HG03045 (cell line): Measurements from ENCODE around the gene FBXL20.
"Not testable (repeated sequence)": the region's sequence is repeated elsewhere in the genome, so short reads cannot be mapped to it uniquely, and the experiment has no call there.

Source experiments
- ATAC-seq: cut with Tn5 transposase; IDR thresholded peaks from one replicate; pipeline ENCODE4 v1.9.1; 2021; ENCODE audit warnings: mild to moderate bottlenecking, moderate library complexity; ENCODE audit not compliant: unreplicated experiment

FBXL20 gene

GRCh38 chr17:39391448-39391847 is 10.0 kb downstream of the FBXL20 start:
- ATAC-seq = no peak

- no peak for ATAC-seq
These were observed 16.4 kb downstream of the FBXL20 start for GRCh38 chr17:39385040-39385439.

- no peak for ATAC-seq
These were observed 21.3 kb downstream of the FBXL20 start for GRCh38 chr17:39380144-39380543.

- ATAC-seq = no peak
These were observed 25.0 kb downstream of the FBXL20 start for GRCh38 chr17:39376434-39376833.

- ATAC-seq = not testable (repeated sequence)
These were observed 33.6 kb downstream of the FBXL20 start for GRCh38 chr17:39367805-39368204.

- no peak for ATAC-seq
These were observed 35.6 kb downstream of the FBXL20 start for GRCh38 chr17:39365872-39366271.

GRCh38 chr17:39365242-39365641 is 36.2 kb downstream of the FBXL20 start:
- no peak for ATAC-seq

GRCh38 chr17:39364236-39365025 is 37.0 kb downstream of the FBXL20 start:
- no peak for ATAC-seq

GRCh38 chr17:39361064-39361463 is 40.4 kb downstream of the FBXL20 start:
- ATAC-seq = no peak

GRCh38 chr17:39360537-39360936 is 40.9 kb downstream of the FBXL20 start:
- no peak for ATAC-seq

- ATAC-seq = no peak
These were observed 41.4 kb downstream of the FBXL20 start for GRCh38 chr17:39359994-39360393.

GRCh38 chr17:39357986-39358385 is 43.4 kb downstream of the FBXL20 start:
- ATAC-seq = no peak

- no peak for ATAC-seq
These were observed 43.9 kb downstream of the FBXL20 start for GRCh38 chr17:39357488-39357887.

GRCh38 chr17:39352986-39353385 is 48.4 kb downstream of the FBXL20 start:
- ATAC-seq = no peak

GRCh38 chr17:39352511-39352910 is 48.9 kb downstream of the FBXL20 start:
- ATAC-seq = no peak

GRCh38 chr17:39351508-39351907 is 49.9 kb downstream of the FBXL20 start:
- ATAC-seq = no peak

- no peak for ATAC-seq
These were observed 52.2 kb downstream of the FBXL20 start for GRCh38 chr17:39349246-39349645.

- ATAC-seq = not testable (repeated sequence)
These were observed 54.6 kb downstream of the FBXL20 start for GRCh38 chr17:39346863-39347262.

- no peak for ATAC-seq
These were observed 59.9 kb downstream of the FBXL20 start for GRCh38 chr17:39341541-39341940.

- no peak for ATAC-seq
These were observed 60.7 kb downstream of the FBXL20 start for GRCh38 chr17:39340731-39341130.

- no peak for ATAC-seq
These were observed 62.2 kb downstream of the FBXL20 start for GRCh38 chr17:39339272-39339671.

- not testable (repeated sequence) for ATAC-seq
These were observed 63.8 kb downstream of the FBXL20 start for GRCh38 chr17:39337649-39338048.

- ATAC-seq = no peak
These were observed 65.7 kb downstream of the FBXL20 start for GRCh38 chr17:39335704-39336223.
